Stomach (tissue), 4 donors: ENCODE data around the gene ADD2.

Experiments used
- CTCF ChIP-seq, 7 experiments: fragments of 450-650 bp in 4 of 7; fragments of 200-600 bp in 3 of 7; sonication (generic) in 3 of 7; IDR thresholded peaks; one replicate each; pipeline ENCODE4 v1.5.1; 2016 to 2019; ENCODE audit warnings: antibody characterized with exemption in 7 of 7, control low read depth in 2 of 7, mild to moderate bottlenecking in 1 of 7
- EP300 ChIP-seq: sonication (generic); formaldehyde crosslinking; IDR thresholded peaks from one replicate; pipeline ENCODE4 v1.6.1; 2017; ENCODE audit warnings: antibody characterized with exemption
- POLR2A ChIP-seq, 4 donors: fragments of 450-650 bp; IDR thresholded peaks; one replicate each; pipeline ENCODE4 v1.6.1; 2016; ENCODE audit warnings: antibody characterized with exemption in 4 of 4, control low read depth in 2 of 4, mild to moderate bottlenecking in 1 of 4, moderate library complexity in 1 of 4
- POLR2AphosphoS5 ChIP-seq, 3 donors: sonication (generic); formaldehyde crosslinking; IDR thresholded peaks; one replicate each; pipeline ENCODE4 v1.6.1; 2016; ENCODE audit warnings: antibody characterized with exemption in 3 of 3

DNA sequence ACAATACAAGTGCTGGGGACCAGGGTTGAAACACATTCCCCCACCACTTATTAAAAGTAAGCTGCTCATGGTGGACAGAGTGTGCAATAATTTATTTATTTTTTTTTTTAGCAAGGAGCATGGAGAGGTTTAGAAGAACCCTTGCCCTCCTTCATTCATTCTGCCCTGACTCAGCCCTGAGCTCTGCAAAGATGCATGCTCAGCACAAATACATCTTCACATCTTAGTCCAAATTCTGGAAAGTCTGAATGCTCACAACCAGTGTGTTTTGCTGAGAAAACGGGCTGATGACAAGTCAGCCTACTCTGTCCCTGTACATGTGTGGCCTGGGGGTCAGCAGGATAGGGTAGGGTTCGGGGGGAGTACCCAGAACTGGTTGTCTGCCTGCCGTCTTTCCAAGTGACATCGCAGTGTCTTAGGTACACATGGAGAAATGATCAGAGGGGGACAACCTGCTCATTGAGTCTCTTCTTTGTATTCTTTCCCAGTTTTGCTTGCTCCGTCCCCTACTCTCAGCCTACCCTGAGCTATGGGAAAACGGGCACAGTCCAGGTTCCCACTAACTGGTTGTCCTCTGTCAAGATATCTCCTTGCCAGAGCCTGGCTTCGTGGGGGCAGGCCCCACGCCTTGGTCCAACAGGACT lies 76.4 kb downstream of the ADD2 start:
- TF ChIP-seq POLR2AphosphoS5 (IDR thresholded peaks at IDR 0.05) (no peak), CTCF (IDR thresholded peaks at IDR 0.05) (no peak), POLR2A (IDR thresholded peaks at IDR 0.05) (no peak), EP300 (no peak)
